Raji (cell line): Measurements from ENCODE around the gene NOXA1.

Source experiments
- POLR2A ChIP-seq: IDR thresholded peaks from 2 replicates; pipeline ENCODE4 v1.6.1; 2011; ENCODE audit warnings: low read depth, low read length, control low read depth; ENCODE audit not compliant: insufficient read depth

Gene NOXA1

GRCh38 chr9:137396634-137397367 is 26.4 kb upstream of the NOXA1 start:
- no peak for TF ChIP-seq POLR2A

GRCh38 chr9:137397675-137398423 is 25.3 kb upstream of the NOXA1 start:
- no peak for TF ChIP-seq POLR2A

- no peak for TF ChIP-seq POLR2A
These were observed 24.4 kb upstream of the NOXA1 start for GRCh38 chr9:137398561-137399468.

- no peak for TF ChIP-seq POLR2A
These were observed 20.4 kb upstream of the NOXA1 start for GRCh38 chr9:137402746-137403145.

DNA sequence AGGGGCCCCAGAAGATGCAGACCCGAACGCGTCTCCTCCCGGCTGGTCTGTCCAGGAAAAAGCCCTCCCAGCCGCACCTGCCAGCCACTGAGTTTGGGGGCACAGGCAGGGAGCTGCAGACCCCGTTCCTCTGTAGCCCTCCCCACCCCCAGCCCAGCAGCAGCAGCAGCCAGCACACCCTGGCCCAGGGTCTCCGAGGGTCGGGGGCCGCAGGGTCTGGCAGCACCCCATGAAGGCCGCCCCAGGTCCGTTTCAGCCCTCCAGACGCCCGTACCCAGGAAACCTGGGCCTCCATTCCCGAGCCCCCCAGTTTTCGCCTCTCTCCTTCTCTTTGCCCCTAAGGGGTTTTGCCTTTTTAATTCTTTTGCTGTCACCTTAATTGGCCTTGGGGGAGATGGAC is 19.9 kb upstream of the NOXA1 start:
- TF ChIP-seq POLR2A = no peak

DNA sequence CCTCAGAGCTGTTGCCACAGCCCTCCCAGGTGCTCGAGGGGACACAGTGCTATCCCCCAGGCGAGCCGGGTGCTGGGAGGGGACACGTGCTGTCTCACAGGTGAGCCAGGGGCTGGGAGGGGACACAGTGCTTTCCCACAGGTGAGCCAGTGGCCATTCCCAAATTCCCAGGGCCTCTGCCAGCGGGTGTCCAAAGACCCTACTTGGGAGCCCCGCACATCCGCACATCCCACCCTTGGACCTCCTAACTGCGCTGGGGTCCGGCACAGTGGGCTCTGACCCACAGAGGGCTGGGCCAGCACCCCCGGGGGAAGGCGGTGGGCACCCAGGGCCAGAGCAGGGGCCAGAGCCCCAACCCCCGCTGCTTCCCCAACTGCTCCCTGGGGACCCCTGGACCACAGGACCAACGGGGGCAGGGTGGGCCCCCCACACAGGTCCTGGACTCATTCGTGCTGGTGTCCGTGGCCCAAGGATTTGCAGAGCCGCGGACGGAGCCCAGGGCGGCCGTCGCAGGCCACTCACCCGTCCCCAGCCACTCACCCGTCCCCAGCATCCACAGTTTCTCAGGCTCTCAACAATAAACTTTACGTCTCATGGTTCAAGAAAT is 18.1 kb upstream of the NOXA1 start:
- no peak for TF ChIP-seq POLR2A

DNA sequence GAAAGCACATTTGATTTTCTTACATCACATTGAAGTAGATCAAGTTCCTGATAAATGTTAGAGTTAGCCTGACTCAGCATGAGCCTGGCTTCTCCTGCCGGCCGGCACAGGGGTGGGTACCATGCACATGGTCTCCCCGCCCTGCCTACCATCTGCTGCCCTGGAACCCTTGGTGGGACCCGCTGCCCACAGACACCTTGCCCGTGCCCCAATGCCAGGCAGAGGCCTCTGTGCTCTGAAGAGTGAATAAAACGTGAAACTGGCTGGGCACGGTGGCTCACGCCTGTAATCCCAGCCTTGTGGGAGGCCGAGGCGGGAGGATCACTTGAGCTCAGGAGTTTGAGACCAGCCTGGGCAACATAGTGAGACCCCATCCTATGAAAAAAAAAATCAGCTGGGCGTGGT is 17.5 kb upstream of the NOXA1 start:
- TF ChIP-seq POLR2A = no peak

DNA sequence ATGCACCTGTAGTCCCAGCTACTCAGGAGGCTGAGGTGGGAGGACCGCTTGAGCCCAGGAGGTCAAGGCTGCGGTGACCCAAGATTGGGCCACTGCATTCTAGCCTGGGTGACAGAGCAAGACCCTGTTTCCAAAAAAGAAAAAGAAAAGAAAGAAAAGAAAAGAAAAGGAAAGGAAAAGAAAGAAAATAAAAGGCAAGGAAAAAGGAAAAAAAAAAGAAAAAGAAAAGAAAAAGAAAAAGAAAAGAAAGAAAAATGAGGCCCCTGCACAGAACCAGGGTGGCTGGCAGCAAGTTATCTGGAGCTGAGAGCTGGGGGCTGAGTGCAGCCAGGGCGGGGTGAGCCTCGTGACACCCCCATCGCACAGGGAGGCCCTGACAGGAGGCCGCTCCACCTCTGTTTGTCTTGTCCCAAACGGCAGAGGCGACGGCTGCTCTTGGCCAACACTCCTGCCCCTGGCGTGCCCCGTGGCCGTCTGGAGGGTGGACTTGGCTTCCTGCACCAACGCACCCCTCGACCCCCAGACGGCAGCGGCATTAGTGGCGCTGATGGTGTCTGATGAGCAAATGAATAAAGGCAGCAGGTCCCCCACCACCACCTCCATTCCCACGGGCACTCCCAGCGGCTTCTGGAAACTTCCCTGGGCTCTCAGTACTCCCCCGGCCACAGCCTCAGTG is 17.0 kb upstream of the NOXA1 start:
- TF ChIP-seq POLR2A = no peak

DNA sequence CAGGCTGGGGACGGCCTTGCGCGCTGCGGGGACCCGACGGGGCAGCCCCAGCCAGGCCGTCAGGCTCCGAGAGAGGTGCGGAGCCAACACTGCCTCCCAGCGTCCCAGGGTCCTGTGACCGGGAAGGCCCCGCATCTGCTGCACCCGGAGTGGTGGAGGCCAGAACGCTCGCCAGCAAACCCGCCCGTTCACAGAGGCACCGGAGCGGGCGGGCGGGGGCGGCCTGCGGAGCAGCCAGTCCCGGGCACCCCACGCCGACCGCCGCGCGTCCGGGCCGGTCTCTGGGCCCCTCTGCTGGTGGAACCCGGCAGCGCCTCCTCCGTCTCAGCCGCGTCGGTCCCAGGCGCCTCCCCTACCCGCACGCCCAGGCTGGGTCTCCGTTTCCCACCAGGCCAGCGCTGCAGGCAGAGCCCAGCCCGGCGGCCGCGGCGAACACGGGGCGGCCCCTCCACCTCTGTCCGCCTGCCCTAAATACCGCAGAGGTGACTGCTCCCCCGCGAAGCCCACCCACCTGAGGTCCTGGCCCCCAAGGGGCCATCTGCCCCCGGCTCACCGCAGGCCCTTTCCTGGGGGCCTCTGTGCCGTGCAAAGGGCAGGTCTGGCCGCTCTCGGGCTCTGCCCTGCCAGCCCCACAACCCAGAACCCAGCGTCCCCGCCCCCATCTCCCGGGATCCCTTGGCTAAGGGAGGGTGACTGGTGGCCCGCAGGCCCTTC is 16.2 kb upstream of the NOXA1 start:
- no peak for TF ChIP-seq POLR2A

DNA sequence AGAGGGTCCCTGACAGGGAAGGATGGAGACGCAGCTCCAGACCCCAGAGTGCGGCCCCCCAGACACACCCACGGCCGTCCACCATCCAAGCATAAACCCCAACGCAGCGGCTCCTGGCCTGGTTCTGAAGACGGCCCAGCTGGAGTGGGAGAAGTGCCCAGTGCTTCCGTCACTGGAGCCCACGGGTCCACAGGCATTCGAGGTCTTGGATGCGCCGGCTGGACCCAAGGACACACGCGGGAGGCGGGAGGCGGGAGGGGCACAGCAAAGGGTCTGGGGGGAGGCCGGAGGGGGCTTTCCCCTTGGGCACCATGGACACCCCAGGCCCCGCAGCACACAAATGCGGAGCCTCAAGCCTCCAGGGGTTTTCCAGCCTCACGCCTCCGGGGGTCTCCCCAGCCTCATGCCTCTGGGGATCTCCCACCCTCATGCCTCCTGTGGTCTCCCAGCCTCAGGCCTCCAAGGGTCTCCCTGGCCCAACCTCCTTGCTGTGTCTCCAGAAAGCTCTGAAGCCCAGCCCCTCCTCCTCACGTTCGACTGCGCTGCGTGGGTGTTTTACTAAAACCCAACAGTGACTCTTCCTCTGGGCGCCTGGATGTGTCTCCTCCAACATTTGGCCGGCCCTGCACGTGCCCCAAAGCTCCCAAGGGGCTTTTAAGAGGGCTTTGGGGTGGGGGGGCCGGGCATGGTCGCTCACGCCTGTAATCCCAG is 15.4 kb upstream of the NOXA1 start:
- TF ChIP-seq POLR2A = no peak

DNA sequence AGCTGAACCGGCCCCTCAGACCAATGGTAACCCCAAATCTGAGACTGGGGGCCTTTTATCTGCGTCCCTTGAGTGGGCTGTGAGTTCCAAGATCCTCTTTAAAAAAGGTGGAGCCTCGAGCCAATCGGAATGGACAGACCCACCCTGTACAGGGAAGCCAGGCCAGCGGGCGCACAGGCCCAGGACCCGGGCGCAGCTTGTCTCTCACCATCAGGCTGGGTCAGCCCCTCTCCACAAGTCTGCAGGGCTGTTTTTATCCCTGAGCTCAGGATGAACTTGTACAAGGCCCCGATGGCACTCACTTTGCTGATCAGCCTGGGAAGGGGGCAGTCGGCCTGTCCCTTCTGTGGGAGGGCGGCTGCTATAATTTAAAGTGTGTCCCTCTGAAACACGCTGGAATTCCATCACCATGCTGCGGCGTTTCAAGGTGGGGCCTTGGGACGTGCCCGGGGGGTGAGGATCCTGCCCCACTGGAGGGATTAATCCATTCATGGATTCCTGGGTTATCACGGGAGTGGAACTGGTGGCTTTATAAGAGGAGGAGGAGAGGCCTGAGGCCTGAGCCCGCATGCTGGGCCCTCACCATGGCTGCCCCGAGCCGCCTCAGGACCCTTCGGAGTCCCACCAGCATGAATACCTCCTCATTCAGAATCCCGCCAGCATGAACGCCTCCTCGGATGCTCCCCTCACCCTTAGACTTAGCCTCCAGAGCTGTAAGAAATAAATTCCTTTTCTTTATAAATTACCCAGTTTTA is 14.4 kb upstream of the NOXA1 start:
- TF ChIP-seq POLR2A = no peak

DNA sequence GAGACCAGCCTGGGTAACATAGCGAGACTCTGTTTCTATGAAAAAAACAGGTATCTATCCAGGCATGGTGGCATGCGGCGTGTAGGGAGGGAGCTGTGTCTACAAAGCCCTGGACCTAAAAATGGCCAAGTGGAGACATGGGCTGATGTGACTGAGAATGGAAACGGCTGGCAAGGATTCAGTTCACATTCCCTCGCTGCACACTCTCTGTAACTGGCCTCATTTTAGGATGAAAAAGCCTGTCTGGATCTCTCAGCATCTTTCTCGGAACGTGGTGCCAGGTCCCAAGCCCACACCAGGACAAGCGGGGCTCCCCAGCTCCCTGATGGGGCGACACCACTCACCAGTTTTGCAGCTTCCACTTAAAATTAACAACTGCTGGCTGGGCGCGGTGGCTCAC is 13.7 kb upstream of the NOXA1 start:
- no peak for TF ChIP-seq POLR2A

GRCh38 chr9:137410891-137411249 is 12.3 kb upstream of the NOXA1 start:
- no peak for TF ChIP-seq POLR2A
